ENCODE results near the gene UGT1A5. TPM values are rescaled to one million over a fixed set of nuclear protein-coding genes. Genes with fewer than 3 reads are reported as not detected.

Gene UGT1A5
- total RNA-seq, 1 donor from 2014 or later = not detected

- H3K4me3 ChIP-seq = no peak overlapping the region
- H3K79me2 ChIP-seq (ENCODE audit: low read depth) = no peaks in the 10 kb centered on the region
- H3K4me1 ChIP-seq = no peaks in the 10 kb centered on the region
- H3F3A ChIP-seq (ENCODE audit: low read depth) = no peaks in the 10 kb centered on the region
- DNase-seq (ENCODE audit: low spot score) = no peak
- no peak overlapping the region for H3K4me2 ChIP-seq
- no peak overlapping the region for H3K27ac ChIP-seq
- no peaks in the 10 kb centered on the region for H3K36me3 Mint-ChIP-seq
- H3K27me3 ChIP-seq = no peaks in the 10 kb centered on the region
- no peaks in the 10 kb centered on the region for H4K20me1 ChIP-seq (ENCODE audit: low read depth)
- H3K9ac ChIP-seq = no peak overlapping the region
- no peaks in the 10 kb centered on the region for H3K36me3 ChIP-seq
- H3K27me3 Mint-ChIP-seq (ENCODE audit: insufficient read depth, low read depth) = peaks cover 2% of the 10 kb centered on the region
- no peaks in the 10 kb centered on the region for H3K9me3 ChIP-seq (ENCODE audit: low read depth)
- H3K27ac Mint-ChIP-seq = no peak overlapping the region
- no peaks in the 10 kb centered on the region for H3K9me3 Mint-ChIP-seq
- peak overlapping the region; percentile 28 for H2AFZ ChIP-seq (replicated peaks)
- H3K4me3 Mint-ChIP-seq = no peak overlapping the region
- TF ChIP-seq EZH2 (IDR thresholded peaks at IDR 0.05) (no peak), EZH2phosphoT487 (IDR thresholded peaks at IDR 0.05) (no peak), CTCF (IDR thresholded peaks at IDR 0.05) (no peak)
- no peaks in the 10 kb centered on the region for H3K4me1 Mint-ChIP-seq
Observed at GRCh38 chr2:233689501-233689900, 23.2 kb upstream of the UGT1A5 start.

DNA sequence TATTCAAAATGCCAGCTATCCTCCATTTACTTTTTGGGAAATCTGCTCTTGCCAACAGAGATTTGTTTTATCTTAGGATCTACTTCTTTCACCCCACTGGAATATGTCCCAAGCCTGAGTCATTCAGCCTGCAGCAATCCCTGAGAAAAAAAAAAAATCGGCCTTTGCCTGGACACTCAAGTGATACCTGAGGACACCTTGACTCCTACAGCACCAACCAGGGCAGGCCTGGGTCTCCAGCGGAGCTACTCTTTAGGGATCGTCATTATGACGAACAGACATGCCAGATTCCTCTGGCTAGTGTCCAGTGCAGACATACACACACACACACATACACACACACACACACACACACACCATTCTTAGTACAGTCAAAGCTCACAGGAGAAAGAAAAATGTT, 22.3 kb upstream of the UGT1A5 start:
- H3K4me1 ChIP-seq = no peaks in the 10 kb centered on the region
- no peak overlapping the region for H3K9ac ChIP-seq
- no peak for DNase-seq (ENCODE audit: low spot score)
- Mint-ChIP-seq H3K36me3 (no peaks in the 10 kb centered on the region), H3K27me3 (ENCODE audit: insufficient read depth, low read depth) (peaks cover 2% of the 10 kb centered on the region), H3K9me3 (no peaks in the 10 kb centered on the region), H3K27ac (peak overlapping the region; percentile 51), H3K4me1 (no peaks in the 10 kb centered on the region), H3K4me3 (no peak overlapping the region)
- TF ChIP-seq CTCF (IDR thresholded peaks at IDR 0.05) (no peak), EZH2phosphoT487 (IDR thresholded peaks at IDR 0.05) (no peak), EZH2 (IDR thresholded peaks at IDR 0.05) (no peak)
- no peaks in the 10 kb centered on the region for H3F3A ChIP-seq (ENCODE audit: low read depth)
- no peak overlapping the region for H3K4me2 ChIP-seq
- H3K27me3 ChIP-seq = no peaks in the 10 kb centered on the region
- no peaks in the 10 kb centered on the region for H4K20me1 ChIP-seq (ENCODE audit: low read depth)
- H3K79me2 ChIP-seq (ENCODE audit: low read depth) = no peaks in the 10 kb centered on the region
- H3K27ac ChIP-seq = no peak overlapping the region
- no peak overlapping the region for H2AFZ ChIP-seq (replicated peaks)
- no peaks in the 10 kb centered on the region for H3K9me3 ChIP-seq (ENCODE audit: low read depth)
- H3K4me3 ChIP-seq = no peak overlapping the region
- H3K36me3 ChIP-seq = no peaks in the 10 kb centered on the region

DNA sequence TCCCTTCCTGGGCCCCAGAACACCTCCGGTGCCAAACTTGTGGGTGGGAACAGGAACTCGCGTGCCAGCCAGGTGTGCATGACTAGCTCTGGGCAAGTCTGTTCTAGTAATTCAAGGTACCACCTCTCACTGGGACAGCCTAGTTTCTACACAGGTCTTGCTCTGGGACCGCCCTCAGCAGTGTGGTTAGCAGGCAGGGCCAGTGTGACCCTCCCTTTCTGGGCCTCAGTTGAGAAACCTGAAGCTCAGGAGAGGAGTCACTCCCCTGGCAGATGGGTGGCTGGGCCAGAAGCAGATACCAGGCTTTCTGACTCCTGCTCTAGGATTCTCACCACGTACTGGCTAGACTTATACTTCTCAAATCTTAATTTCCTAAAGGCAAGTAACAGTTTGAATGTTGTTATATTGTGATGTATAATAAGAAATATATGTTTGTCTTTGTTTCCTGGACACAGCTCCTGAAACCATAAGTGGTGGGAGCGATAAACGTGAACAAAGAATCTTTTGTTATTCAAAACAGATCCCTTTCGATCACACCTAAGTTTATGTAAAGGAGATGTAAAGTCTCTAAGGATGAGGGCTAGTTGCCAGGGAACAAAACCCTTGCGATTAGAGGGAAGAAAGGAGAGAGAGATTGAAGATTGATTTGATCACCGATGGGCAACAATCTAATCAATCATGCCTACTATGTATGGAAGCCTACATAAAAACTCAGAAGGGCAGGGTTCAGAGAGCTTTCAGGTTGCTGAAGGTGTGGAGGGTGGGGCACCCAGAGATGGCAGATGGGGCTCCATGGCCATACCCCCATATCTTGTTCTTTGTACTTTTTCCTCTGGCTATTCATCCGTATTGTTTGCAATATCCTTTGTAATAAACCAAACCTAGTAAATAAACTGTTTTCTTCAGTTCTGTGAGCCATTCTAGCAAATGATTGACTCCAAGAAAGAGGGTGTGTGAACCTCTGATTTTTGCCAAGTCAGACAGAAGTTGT, 21.0 kb upstream of the UGT1A5 start:
- no peaks in the 10 kb centered on the region for H3K79me2 ChIP-seq (ENCODE audit: low read depth)
- no peaks in the 10 kb centered on the region for H3K4me1 Mint-ChIP-seq
- H3K27ac Mint-ChIP-seq = no peak overlapping the region
- H3F3A ChIP-seq (ENCODE audit: low read depth) = no peaks in the 10 kb centered on the region
- H3K4me3 Mint-ChIP-seq = no peak overlapping the region
- H2AFZ ChIP-seq (replicated peaks) = no peak overlapping the region
- H3K36me3 Mint-ChIP-seq = no peaks in the 10 kb centered on the region
- no peak for DNase-seq (ENCODE audit: low spot score)
- no peaks in the 10 kb centered on the region for H3K27me3 ChIP-seq
- no peaks in the 10 kb centered on the region for H3K9me3 ChIP-seq (ENCODE audit: low read depth)
- no peak overlapping the region for H3K27ac ChIP-seq
- TF ChIP-seq EZH2 (IDR thresholded peaks at IDR 0.05) = no peak
- TF ChIP-seq EZH2phosphoT487 (IDR thresholded peaks at IDR 0.05) = no peak
- TF ChIP-seq CTCF (IDR thresholded peaks at IDR 0.05) = no peak
- H3K4me3 ChIP-seq = no peak overlapping the region
- H4K20me1 ChIP-seq (ENCODE audit: low read depth) = no peaks in the 10 kb centered on the region
- H3K36me3 ChIP-seq = no peaks in the 10 kb centered on the region
- peaks cover 2% of the 10 kb centered on the region for H3K27me3 Mint-ChIP-seq (ENCODE audit: insufficient read depth, low read depth)
- no peaks in the 10 kb centered on the region for H3K9me3 Mint-ChIP-seq
- H3K4me2 ChIP-seq = no peak overlapping the region
- no peak overlapping the region for H3K9ac ChIP-seq
- H3K4me1 ChIP-seq = no peaks in the 10 kb centered on the region

Data from neural progenitor cell (in vitro differentiated cells).